SH-SY5Y (cell line): Measurements from ENCODE around the gene ARMC9.

Source experiments
- GATA2 ChIP-seq: IDR thresholded peaks from 2 replicates; pipeline ENCODE4 v1.6.1; 2011; ENCODE audit warnings: mild to moderate bottlenecking, low read depth, low read length
- GATA3 ChIP-seq: IDR thresholded peaks from 2 replicates; pipeline ENCODE4 v1.6.1; 2011; ENCODE audit warnings: low read depth, mild to moderate bottlenecking, low read length, moderate library complexity

The ARMC9 gene

GRCh38 chr2:231336236-231336635 is 137.8 kb downstream of the ARMC9 start:
- TF ChIP-seq GATA3 (no peak), GATA2 (no peak)

- no peak for TF ChIP-seq GATA3
- TF ChIP-seq GATA2, result no peak
Observed at GRCh38 chr2:231336700-231337099, 138.3 kb downstream of the ARMC9 start.

GRCh38 chr2:231337807-231338759 is 139.7 kb downstream of the ARMC9 start:
- TF ChIP-seq GATA3 (no peak), GATA2 (no peak)

GRCh38 chr2:231339316-231339715 is 140.9 kb downstream of the ARMC9 start:
- no peak for TF ChIP-seq GATA3
- TF ChIP-seq GATA2, result no peak

GRCh38 chr2:231341100-231341499 is 142.7 kb downstream of the ARMC9 start:
- TF ChIP-seq GATA3 (no peak), GATA2 (no peak)

GRCh38 chr2:231342061-231342711 is 143.8 kb downstream of the ARMC9 start:
- TF ChIP-seq GATA2, result no peak
- no peak for TF ChIP-seq GATA3

- no peak for TF ChIP-seq GATA2
Observed at GRCh38 chr2:231343006-231343710, 144.7 kb downstream of the ARMC9 start.

- no peak for TF ChIP-seq GATA3
- no peak for TF ChIP-seq GATA2
Observed at GRCh38 chr2:231343988-231344387, 145.6 kb downstream of the ARMC9 start.

- no peak for TF ChIP-seq GATA3
- TF ChIP-seq GATA2, result no peak
Observed at GRCh38 chr2:231344851-231345250, 146.4 kb downstream of the ARMC9 start.

GRCh38 chr2:231347081-231347480 is 148.7 kb downstream of the ARMC9 start:
- no peak for TF ChIP-seq GATA3
- no peak; the same call in 1 of the 2 replicates for TF ChIP-seq GATA2

GRCh38 chr2:231347638-231348037 is 149.2 kb downstream of the ARMC9 start:
- TF ChIP-seq GATA3, result no peak
- TF ChIP-seq GATA2, result no peak

- TF ChIP-seq GATA2 (no peak), GATA3 (no peak)
Observed at GRCh38 chr2:231348173-231348572, 149.7 kb downstream of the ARMC9 start.

- TF ChIP-seq GATA3 (no peak), GATA2 (no peak)
Observed at GRCh38 chr2:231348704-231349373, 150.4 kb downstream of the ARMC9 start.

- TF ChIP-seq GATA3 (no peak), GATA2 (no peak)
Observed at GRCh38 chr2:231351648-231352047, 153.2 kb downstream of the ARMC9 start.
